Measurements from ENCODE around the gene UTY. TPM values are rescaled to one million over a fixed set of nuclear protein-coding genes. Genes with fewer than 3 reads are reported as not detected.

Gene UTY
- total and polyA plus RNA-seq, 4 donors = 0.12 to 4.7 TPM; not detected in 2

- Histone ChIP-seq H3K27ac (ENCODE audit: low read depth in 1 of 2, low read length in 1 of 2) (no peak overlapping the region), H3K36me3 (ENCODE audit: control insufficient read depth in 4 of 4, insufficient read depth in 4 of 4, low read length in 4 of 4) (peaks cover 0 to 4% (median 0%) of the 10 kb centered on the region in 4 donors), H3K4me3 (no peak overlapping the region), H3K9ac (ENCODE audit: insufficient read depth in 1 of 2, low read length in 2 of 2) (no peak overlapping the region), H3K9me3 (ENCODE audit: control insufficient read depth in 4 of 4, insufficient read depth in 3 of 4, low read length in 3 of 4) (no peaks in the 10 kb centered on the region), H3K27me3 (ENCODE audit: control insufficient read depth in 3 of 3, insufficient read depth in 3 of 3, low read length in 2 of 3) (no peaks in the 10 kb centered on the region), H3K4me1 (ENCODE audit: control insufficient read depth in 5 of 5, insufficient read depth in 5 of 5, low read length in 5 of 5) (no peaks in the 10 kb centered on the region)
- DNase-seq (no peak), ATAC-seq (ENCODE audit: insufficient read depth, low FRiP score) (no peak)
- TF ChIP-seq CTCF (IDR thresholded peaks at IDR 0.05; ENCODE audit: control extremely low read depth, extremely low read depth) = no peak
- WGBS, 2 donors = 9% methylated on average over 2 of the region's 2 CpGs; no CpG with 5 or more reads in 1 of the 2 donors
Observed at GRCh38 chrY:13363641-13364040, 116.2 kb downstream of the UTY start.

- Histone ChIP-seq H3K27ac (ENCODE audit: low read depth in 1 of 2, low read length in 1 of 2) (no peak overlapping the region), H3K9ac (ENCODE audit: insufficient read depth in 1 of 2, low read length in 2 of 2) (no peak overlapping the region), H3K4me1 (ENCODE audit: control insufficient read depth in 5 of 5, insufficient read depth in 5 of 5, low read length in 5 of 5) (no peaks in the 10 kb centered on the region), H3K36me3 (ENCODE audit: control insufficient read depth in 4 of 4, insufficient read depth in 4 of 4, low read length in 4 of 4) (peaks cover 0 to 4% (median 0%) of the 10 kb centered on the region in 4 donors), H3K27me3 (ENCODE audit: control insufficient read depth in 3 of 3, insufficient read depth in 3 of 3, low read length in 2 of 3) (no peaks in the 10 kb centered on the region), H3K4me3 (no peak overlapping the region), H3K9me3 (ENCODE audit: control insufficient read depth in 4 of 4, insufficient read depth in 3 of 4, low read length in 3 of 4) (no peaks in the 10 kb centered on the region)
- WGBS, 2 donors = 86% methylated on average over 2 of the region's 2 CpGs; no CpG with 5 or more reads in 1 of the 2 donors
- ATAC-seq (ENCODE audit: insufficient read depth, low FRiP score) (no peak), DNase-seq (no peak)
- no peak for TF ChIP-seq CTCF (IDR thresholded peaks at IDR 0.05; ENCODE audit: control extremely low read depth, extremely low read depth)
Observed at GRCh38 chrY:13362662-13363061, 117.2 kb downstream of the UTY start.

- H3K4me3 ChIP-seq = no peak overlapping the region
- peaks cover 0 to 4% (median 0%) of the 10 kb centered on the region in 4 donors for H3K36me3 ChIP-seq (ENCODE audit: control insufficient read depth in 4 of 4, insufficient read depth in 4 of 4, low read length in 4 of 4)
- no peak overlapping the region for H3K9ac ChIP-seq (ENCODE audit: insufficient read depth in 1 of 2, low read length in 2 of 2)
- no peaks in the 10 kb centered on the region for H3K4me1 ChIP-seq (ENCODE audit: control insufficient read depth in 5 of 5, insufficient read depth in 5 of 5, low read length in 5 of 5)
- no peaks in the 10 kb centered on the region for H3K9me3 ChIP-seq (ENCODE audit: control insufficient read depth in 4 of 4, insufficient read depth in 3 of 4, low read length in 3 of 4)
- H3K27me3 ChIP-seq (ENCODE audit: control insufficient read depth in 3 of 3, insufficient read depth in 3 of 3, low read length in 2 of 3) = no peaks in the 10 kb centered on the region
- no peak for ATAC-seq (ENCODE audit: insufficient read depth, low FRiP score)
- WGBS, 2 donors = 78% methylated on average over 2 of the region's 2 CpGs; no CpG with 5 or more reads in 1 of the 2 donors
- no peak for TF ChIP-seq CTCF (IDR thresholded peaks at IDR 0.05; ENCODE audit: control extremely low read depth, extremely low read depth)
- no peak overlapping the region for H3K27ac ChIP-seq (ENCODE audit: low read depth in 1 of 2, low read length in 1 of 2)
- no peak for DNase-seq
Observed at GRCh38 chrY:13361656-13362636, 117.9 kb downstream of the UTY start.
